Sigmoid colon (tissue), 4 donors: ENCODE measurements around the gene TSACC.

ENCODE experiments used
- EP300 ChIP-seq, 4 donors: sonication (generic); formaldehyde crosslinking; IDR thresholded peaks; one replicate each; pipeline ENCODE4 v1.6.1; 2017; ENCODE audit warnings: antibody characterized with exemption in 4 of 4
- POLR2A ChIP-seq, 2 donors: fragments of 450-650 bp; IDR thresholded peaks; one replicate each; pipeline ENCODE4 v1.6.1; 2016; ENCODE audit warnings: antibody characterized with exemption in 2 of 2, mild to moderate bottlenecking in 2 of 2, moderate library complexity in 2 of 2

DNA sequence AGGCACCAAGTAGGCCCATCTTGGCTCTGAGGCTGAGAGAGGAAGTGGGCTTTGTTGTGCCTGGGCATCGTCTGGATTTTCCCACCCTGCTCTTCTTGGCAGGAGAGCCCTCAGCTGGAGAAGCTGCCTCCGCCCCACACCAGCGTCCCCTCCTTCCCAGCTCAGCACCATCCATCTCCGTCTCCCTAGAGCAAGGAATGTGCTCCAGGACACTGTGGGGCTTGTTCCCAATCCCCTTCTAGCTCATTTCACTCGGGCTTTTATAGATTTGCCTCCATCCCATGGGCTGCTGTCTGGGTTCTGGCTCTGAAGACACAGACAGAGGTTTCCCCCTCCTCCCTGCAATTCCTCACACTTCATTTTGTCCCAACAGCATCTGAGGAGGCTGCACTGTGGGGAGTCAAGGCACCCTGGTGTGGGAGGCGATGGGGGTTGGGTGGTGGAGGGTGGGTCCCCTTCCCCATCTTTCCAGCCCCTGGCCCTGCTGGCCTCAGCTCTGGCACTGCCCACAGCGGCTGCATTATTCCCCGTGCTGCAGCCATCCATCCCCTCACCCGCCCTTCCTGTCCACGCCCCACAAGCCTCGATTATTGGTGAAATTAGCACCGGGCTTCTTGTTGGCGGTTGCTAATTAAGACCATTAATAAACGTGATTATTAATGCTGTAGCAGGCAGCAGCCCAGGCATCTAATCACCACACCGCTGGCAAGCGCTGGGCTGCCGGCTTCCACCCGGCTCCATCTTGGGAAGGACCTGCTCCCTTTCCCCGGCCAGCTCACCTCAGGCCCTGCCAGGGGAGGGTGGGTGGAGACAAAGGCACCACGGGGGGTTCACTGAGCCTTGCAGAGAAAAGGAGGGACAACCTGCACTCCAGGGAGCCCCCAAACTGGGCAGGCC is 52.4 kb downstream of the TSACC start:
- TF ChIP-seq EP300 (IDR thresholded peaks at IDR 0.05) (no peak), POLR2A (IDR thresholded peaks at IDR 0.05) (no peak)
